Stimulated activated CD8-positive, alpha-beta memory T cell treated with anti-CD3 and anti-CD28 coated beads, Interleukin-4, amount 100 ng/mL, for 48 hours (primary cell): ENCODE results near the gene LEPR.
"Not testable (repeated sequence)": the region's sequence is repeated elsewhere in the genome, so short reads cannot be mapped to it uniquely, and the experiment has no call there.

Experiments used
- DNase-seq: peaks from one replicate; pipeline ENCODE4 v3.0.0-alpha.2; 2020

The LEPR gene

DNA sequence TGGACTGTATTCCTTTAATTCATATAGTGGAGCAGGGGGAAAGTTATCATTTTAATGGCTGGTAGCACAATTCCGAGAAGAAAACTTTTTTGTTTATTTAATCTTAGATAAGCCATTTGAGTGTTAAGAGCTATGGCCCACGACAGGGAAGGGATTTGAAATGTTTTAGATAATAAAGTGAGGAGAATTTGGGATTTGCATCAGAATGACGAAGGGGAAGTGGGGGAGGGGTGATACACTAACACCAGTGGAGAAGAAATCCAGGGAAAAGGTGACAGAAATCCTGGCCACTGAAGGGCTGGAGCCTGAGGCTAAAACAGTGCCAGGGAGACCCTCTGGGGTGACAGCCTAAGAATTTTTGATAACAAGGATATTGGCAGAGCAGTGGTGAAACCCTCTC is 21.0 kb downstream of the LEPR start:
- DNase-seq = no peak

DNA sequence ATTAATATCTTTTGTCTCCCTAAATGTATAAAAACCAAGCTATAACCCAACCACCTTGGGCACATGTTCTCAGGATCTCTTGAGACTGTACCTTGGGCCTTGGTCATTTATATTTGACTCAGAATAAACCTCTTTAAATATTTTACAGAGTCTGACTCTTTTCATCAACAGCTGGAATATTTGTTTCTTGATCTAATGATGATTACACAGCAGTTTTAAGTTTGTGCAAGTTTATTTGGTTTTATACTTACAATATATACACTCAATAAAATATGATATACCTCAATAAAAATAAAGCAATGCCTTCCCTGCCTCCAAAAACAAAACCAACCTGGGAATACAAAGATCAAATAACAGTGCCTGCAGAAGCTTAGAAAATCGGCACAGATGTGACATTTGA is 22.0 kb downstream of the LEPR start:
- no peak for DNase-seq

DNA sequence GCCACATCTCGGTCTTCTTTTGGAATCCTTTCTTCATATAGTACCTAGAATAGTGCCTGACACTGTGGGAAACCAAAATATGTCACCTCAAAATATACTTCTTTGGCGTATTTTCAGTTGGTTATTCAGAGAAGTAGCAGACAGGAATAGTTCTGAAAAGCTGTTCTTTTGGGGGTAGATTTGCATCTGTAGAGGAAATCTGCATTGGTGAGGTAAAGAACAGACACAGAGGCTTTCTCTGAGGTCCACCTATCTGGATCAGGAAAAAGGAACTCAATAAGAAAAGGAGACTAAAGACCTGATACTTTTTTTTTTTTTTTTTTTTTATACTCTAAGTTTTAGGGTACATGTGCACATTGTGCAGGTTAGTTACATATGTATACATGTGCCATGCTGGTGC is 23.2 kb downstream of the LEPR start:
- no peak for DNase-seq

DNA sequence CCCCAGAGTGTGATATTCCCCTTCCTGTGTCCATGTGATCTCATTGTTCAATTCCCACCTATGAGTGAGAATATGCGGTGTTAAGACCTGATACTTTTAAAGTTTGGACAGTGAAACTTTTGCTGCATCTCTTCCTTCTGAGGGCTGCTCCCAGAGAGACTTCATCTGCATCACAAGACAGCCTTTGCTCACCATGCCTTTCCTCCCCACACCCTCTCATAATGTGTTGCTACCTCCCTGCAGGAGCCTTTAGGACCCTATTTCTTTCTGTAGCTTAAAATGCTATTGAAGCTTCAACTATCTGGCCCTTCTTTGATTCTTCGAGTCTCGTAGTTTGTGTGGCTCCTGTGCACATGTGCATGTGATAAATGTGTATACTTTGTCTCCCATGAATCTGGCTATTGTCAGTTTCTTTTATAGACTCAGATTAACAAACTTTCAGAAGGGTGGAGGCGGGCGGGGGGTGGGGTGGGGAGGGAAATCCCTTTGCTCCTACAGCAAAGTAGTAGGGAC is 23.7 kb downstream of the LEPR start:
- no peak for DNase-seq

DNA sequence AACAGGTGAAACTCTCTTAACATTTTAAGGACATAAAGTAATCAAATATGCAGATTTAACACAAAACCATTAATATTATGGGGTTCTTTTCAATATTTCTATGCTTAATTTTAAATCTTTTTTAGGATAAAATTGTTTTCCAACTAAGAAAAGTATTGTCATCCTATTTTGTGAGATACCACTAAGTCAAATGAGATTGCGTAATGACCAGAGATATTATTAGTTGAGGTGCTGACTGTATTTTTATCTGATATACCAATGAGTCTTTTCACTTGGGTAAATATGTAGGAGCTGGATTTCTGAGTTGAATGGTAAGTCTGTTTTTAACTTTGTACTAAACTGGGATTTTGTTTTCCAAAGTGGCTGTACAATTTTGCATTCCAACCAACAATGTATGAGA is 25.4 kb downstream of the LEPR start:
- DNase-seq = no peak

DNA sequence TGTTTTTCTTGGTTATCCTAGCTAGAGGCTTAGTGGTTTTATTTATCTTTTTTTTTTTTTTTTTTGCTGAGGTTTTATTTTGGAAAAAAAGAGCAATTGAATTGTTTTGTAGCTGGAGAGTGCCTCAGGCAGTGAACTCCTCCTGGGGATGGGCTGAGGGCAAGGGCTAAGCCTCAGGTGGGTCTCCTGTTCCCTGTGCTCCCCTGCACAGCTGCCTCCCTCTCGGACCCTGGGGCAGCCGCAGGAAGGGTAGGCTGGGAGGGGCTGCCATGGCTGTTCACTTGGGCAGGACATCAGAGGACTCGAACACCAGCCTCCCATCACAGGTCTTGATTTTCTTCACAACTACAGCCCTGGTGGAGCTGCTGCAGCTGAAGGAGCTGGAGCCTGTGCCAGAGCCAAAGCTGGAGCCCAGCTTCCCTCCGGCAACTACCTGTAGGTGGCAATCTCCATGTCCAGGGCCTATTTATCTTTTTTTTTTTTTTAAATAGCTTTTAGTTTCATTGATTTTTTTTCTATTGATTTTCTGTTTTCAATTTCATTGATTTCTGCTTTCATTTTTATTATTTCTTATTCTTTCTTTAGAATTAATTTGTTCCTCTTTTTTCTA is 28.9 kb downstream of the LEPR start:
- no peak for DNase-seq

DNA sequence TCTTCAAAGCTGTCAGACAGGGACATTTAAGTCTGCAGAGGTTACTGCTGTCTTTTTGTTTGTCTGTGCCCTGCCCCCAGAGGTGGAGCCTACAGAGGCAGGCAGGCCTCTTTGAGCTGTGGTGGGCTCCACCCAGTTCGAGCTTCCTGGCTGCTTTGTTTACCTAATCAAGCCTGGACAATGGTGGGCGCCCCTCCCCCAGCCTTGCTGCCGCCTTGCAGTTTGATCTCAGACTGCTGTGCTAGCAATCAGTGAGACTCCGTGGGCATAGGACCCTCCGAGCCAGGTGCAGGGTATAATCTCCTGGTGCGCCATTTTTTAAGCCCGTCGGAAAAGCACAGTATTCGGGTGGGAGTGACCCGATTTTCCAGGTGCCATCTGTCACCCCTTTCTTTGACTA is 35.2 kb downstream of the LEPR start:
- not testable (repeated sequence) for DNase-seq

DNA sequence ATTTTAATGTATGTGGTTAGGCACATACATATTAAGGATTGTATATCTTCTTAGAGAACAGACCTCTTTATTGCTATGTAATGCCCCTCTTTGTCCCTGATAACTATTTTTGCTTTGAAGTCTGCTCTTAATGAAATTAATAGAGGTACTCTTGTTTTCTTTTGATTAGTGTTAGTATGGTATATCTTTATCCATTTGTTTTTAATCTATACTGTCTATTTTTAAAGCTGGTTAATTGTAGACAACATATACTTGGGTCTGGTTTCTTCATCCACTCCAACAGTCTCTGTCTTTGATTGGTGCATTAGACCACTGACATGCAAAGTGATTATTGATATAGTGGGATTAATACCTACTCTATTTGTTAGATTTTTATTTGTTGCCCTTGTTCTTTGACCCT is 36.0 kb downstream of the LEPR start:
- DNase-seq = no peak

DNA sequence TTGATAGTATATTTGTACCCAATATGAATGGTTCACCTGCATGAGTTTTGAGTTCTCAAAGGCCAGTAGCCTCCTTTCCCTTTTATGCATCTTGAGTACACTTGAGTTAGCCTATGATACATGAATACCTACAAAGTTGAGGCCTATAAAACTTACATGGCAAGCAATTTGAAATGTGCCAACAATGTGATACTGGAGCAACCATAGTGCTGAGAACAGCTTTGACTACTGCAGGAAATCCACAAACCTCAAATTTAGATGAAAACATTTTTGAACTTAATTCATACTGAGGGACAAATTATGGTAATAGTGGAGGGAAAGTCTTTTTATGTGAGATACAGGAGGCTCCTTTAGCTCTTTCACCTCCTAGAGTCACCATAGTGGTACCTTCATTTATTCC is 37.4 kb downstream of the LEPR start:
- DNase-seq = no peak

DNA sequence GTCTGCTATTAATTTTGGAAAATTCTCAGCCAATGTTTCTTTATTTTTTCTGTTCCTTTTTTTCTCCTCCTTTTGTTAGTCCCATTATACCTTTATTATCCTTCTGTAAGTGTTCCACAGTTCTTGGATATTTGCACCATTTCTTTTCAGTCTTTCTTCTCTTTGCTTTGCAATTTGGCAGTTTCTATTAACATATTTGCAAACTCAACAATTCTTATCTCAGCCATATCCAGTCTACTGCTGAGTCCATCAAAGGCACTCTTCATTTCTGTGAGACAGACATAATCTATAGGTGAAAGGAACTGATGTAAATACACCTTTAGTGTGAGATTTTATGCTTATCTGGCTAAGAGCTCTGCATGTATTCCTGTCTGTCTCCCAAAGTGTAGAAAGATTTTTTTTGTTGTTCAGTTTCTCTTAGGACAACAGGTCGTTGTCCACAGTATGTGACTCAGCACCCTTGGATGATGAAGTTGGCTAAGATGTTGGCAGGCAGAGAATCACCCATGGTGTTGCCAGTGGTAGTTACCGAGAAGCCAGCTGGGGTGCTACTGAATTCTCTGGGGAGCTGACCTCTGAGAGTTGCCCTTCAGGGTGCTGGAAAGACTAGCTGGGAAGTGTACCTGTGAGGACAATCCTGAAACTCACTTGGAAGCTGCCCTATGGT is 38.4 kb downstream of the LEPR start:
- no peak for DNase-seq

DNA sequence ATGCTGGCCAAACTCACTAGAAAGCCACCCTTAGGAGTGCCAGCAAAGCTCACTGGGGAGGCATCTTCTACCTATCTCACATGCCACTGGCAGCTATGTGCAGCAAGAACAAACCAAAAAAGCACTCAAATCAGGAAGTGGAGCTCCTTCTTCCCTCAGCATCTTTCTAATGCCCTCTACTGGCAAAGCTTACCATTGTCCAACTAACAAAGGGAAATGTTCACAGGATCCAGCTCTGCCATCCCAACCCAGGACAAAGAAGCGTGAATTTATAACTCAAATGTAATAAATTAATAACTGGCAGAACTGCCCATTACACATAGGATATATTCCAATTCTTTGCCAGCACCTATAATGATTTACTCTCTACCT is 38.9 kb downstream of the LEPR start:
- no peak for DNase-seq

DNA sequence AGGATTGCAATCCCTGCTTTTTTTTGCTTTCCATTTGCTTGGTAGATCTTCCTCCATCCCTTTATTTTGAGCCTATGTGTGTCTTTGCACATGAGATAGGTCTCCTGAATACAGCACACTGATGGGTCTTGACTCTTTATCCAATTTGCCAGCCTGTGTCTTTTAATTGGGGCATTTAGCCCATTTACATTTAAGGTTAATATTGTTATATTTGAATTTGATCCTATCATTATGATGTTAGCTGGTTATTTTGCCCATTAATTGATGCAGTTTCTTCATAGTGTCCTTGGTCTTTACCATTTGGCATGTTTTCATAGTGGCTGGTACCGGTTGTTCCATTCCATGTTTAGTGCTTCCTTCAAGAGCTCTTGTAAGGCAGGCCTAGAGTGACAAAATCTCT is 45.4 kb downstream of the LEPR start:
- DNase-seq = not testable (repeated sequence)

DNA sequence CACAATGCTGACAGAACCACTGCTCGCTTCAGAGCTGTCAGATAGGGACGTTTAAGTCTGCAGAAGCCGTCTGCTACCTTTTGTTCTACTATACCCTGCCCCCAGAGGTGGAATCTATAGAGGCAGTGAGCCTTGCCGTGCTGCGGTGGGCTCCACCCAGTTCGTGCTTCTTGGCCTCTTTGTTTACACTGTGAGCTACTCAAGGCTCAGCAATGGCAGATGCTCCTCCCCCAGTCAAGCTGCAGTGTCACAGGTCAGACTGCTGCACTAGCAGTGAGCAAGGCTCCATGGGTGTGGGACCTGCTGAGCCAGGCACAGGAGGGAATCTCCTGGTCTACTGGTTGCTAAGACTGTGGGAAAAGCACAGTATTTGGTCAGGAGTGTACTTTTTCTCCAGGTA is 47.1 kb downstream of the LEPR start:
- no peak for DNase-seq

DNA sequence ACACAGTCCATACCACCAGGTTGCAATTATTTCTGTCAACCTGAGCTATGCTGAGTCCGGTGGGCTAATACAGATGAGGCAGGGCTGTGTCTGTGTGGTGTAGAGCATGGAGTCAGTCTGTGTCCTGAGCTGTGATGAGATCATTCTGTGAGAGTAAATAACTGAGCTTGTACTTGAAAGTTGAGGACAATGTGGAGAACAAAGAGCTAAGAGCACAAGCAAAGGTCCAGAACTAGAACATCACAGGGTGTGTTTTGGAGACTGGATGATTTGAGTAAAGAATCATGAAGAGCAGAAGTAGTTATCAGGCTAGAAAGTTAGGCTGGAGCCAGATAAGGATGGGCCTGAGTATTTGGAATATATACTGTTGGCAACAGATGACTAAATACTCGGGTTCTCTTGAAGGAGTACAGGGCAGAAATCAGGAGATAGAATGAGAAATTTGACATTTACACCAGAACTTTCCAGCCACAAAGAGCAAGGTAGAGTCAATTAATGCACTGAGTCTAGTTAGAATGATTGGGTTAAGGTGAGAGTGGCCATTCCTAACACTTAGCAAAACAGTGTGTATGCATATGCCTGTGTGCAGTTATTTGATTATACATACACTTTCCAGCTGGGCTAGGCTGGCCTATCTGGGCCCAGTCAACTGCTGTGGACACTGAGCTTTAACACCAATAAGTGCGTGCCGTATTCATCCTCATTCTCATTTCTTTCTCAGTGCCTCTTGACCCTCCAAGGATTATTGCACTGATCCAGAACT is 48.8 kb downstream of the LEPR start:
- DNase-seq = no peak

DNA sequence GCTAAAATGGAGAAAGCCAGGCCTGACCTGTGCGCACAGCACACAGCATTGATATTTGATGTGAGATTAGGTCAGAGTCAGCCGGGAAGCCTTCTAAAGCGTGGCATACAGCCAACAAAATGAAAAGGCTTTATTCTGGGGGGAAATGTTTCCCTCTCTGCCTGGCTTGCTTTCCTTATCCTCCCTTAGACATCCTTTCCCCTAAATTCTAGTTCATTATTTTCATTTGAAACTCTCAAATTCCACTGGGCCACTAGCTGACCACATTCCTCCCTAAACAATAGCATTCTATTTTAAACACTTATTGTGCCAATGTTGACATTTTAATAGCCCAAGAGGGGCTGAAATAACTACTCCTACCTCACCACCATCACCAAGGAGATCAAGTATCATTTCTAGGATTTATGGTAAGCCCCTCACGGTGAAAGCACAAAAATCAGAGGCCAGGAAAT is 49.4 kb downstream of the LEPR start:
- no peak for DNase-seq
